ENCODE results near the gene U2AF2.

Gene U2AF2

GRCh38 chr19:55685776-55686175 is 30.9 kb downstream of the U2AF2 start:
- Histone ChIP-seq H3K4me1 (ENCODE audit: control insufficient read depth in 1 of 2, insufficient read depth in 1 of 2, low read depth in 1 of 2, low read length in 1 of 2) (no peaks in the 10 kb centered on the region), H3K36me3 (peaks cover 98% of the 10 kb centered on the region), H3K27me3 (no peaks in the 10 kb centered on the region), H3K9me3 (no peaks in the 10 kb centered on the region), H3K27ac (no peak overlapping the region), H3K4me3 (ENCODE audit: low read depth in 1 of 2, low read length in 1 of 2) (no peak overlapping the region)
- TF ChIP-seq CTCF (IDR thresholded peaks at IDR 0.05), result no peak

GRCh38 chr19:55686311-55687050 is 31.6 kb downstream of the U2AF2 start:
- Histone ChIP-seq H3K27ac (no peak overlapping the region), H3K9me3 (no peaks in the 10 kb centered on the region), H3K4me3 (ENCODE audit: low read depth in 1 of 2, low read length in 1 of 2) (no peak overlapping the region), H3K36me3 (peaks cover 98% of the 10 kb centered on the region), H3K27me3 (no peaks in the 10 kb centered on the region), H3K4me1 (ENCODE audit: control insufficient read depth in 1 of 2, insufficient read depth in 1 of 2, low read depth in 1 of 2, low read length in 1 of 2) (no peaks in the 10 kb centered on the region)
- TF ChIP-seq CTCF (IDR thresholded peaks at IDR 0.05), result no peak

- Histone ChIP-seq H3K27ac (no peak overlapping the region), H3K9me3 (no peaks in the 10 kb centered on the region), H3K4me1 (ENCODE audit: control insufficient read depth in 1 of 2, insufficient read depth in 1 of 2, low read depth in 1 of 2, low read length in 1 of 2) (no peaks in the 10 kb centered on the region), H3K27me3 (no peaks in the 10 kb centered on the region), H3K36me3 (peaks cover 100% of the 10 kb centered on the region), H3K4me3 (ENCODE audit: low read depth in 1 of 2, low read length in 1 of 2) (no peak overlapping the region)
- TF ChIP-seq CTCF (IDR thresholded peaks at IDR 0.05), result no peak
These were observed 32.7 kb downstream of the U2AF2 start for GRCh38 chr19:55687281-55688201.

- TF ChIP-seq CTCF (IDR thresholded peaks at IDR 0.05), result no peak
- no peaks in the 10 kb centered on the region for H3K27me3 ChIP-seq
- H3K4me3 ChIP-seq (ENCODE audit: low read depth in 1 of 2, low read length in 1 of 2), result no peak overlapping the region
- H3K9me3 ChIP-seq, result no peaks in the 10 kb centered on the region
- H3K4me1 ChIP-seq (ENCODE audit: control insufficient read depth in 1 of 2, insufficient read depth in 1 of 2, low read depth in 1 of 2, low read length in 1 of 2), result no peaks in the 10 kb centered on the region
- peaks cover 100% of the 10 kb centered on the region for H3K36me3 ChIP-seq
- no peak overlapping the region for H3K27ac ChIP-seq
These were observed 33.8 kb downstream of the U2AF2 start for GRCh38 chr19:55688422-55689218.

- Histone ChIP-seq H3K4me1 (ENCODE audit: control insufficient read depth in 1 of 2, insufficient read depth in 1 of 2, low read depth in 1 of 2, low read length in 1 of 2) (no peaks in the 10 kb centered on the region), H3K4me3 (ENCODE audit: low read depth in 1 of 2, low read length in 1 of 2) (no peak overlapping the region), H3K9me3 (no peaks in the 10 kb centered on the region), H3K27ac (no peak overlapping the region), H3K36me3 (peaks cover 100% of the 10 kb centered on the region), H3K27me3 (no peaks in the 10 kb centered on the region)
- no peak for TF ChIP-seq CTCF (IDR thresholded peaks at IDR 0.05)
These were observed 34.7 kb downstream of the U2AF2 start for GRCh38 chr19:55689411-55690108.

All from neutrophil (primary cell).